HUES48 (cell line): ENCODE results near the gene MYBPHL.

Experiments
- H3K27ac ChIP-seq: one replicate; pipeline ENCODE4 v1.7.0; 2013; ENCODE audit warnings: low read depth, low read length, inconsistent platforms
- H3K27me3 ChIP-seq: 2 replicates; pipeline ENCODE4 v1.6.1; 2013; ENCODE audit warnings: mild to moderate bottlenecking, low read length; ENCODE audit not compliant: control insufficient read depth, insufficient read depth
- H3K36me3 ChIP-seq: 2 replicates; pipeline ENCODE4 v1.6.1; 2013; ENCODE audit warnings: low read length; ENCODE audit not compliant: control insufficient read depth, insufficient read depth
- H3K4me1 ChIP-seq: 2 replicates; pipeline ENCODE4 v1.6.1; 2013; ENCODE audit warnings: mild to moderate bottlenecking, low read length; ENCODE audit not compliant: control insufficient read depth, insufficient read depth
- H3K4me3 ChIP-seq: 2 replicates; pipeline ENCODE4 v1.5.1; 2013; ENCODE audit warnings: mild to moderate bottlenecking, low read depth, low read length
- H3K9ac ChIP-seq: 2 replicates; pipeline ENCODE4 v1.6.1; 2013; ENCODE audit warnings: mild to moderate bottlenecking, low read depth, low read length, moderate library complexity
- H3K9me3 ChIP-seq: 2 replicates; pipeline ENCODE4 v1.6.1; 2013; ENCODE audit warnings: low read length; ENCODE audit not compliant: control insufficient read depth, insufficient read depth

MYBPHL gene

DNA sequence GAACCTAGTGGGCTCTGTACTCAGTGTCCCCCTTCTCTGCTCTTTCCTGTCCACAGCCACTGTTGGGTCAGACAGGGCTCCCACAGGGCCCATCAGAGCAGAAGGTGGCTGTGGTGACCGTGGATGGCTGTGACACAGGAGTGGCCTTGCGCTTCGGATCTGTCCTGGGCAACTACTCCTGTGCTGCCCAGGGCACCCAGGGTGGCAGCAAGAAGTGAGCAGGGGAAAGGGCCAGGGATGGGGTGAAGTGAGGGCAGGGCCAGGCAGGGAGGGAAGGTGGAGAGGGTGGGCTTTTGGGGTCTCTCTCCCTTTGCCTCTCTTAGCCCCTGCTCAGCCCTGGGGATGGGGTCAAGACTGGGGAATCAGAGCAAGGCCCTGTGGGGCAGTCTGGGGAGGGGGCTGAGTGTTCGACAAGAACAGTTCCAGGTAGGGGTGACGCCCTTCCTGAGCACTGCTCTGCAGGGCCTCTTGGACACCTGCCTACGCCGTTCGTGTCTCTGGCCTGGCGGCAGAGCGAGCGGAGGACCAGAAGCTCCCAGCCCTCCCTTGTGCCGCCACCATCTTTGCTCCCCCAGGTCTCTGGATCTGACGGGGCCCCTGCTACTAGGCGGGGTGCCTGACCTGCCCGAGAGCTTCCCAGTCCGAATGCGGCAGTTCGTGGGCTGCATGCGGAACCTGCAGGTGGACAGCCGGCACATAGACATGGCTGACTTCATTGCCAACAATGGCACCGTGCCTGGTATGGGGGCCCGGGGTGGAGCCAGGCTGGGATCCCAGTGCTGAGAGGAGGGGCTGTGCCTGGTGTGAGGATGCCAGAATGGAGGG is 44.4 kb downstream of the MYBPHL start:
- Histone ChIP-seq H3K9me3 (no peaks in the 10 kb centered on the region), H3K4me3 (no peak overlapping the region), H3K36me3 (peaks cover 44% of the 10 kb centered on the region), H3K9ac (no peak overlapping the region), H3K27ac (no peak overlapping the region), H3K4me1 (peaks cover 7% of the 10 kb centered on the region), H3K27me3 (no peaks in the 10 kb centered on the region)

DNA sequence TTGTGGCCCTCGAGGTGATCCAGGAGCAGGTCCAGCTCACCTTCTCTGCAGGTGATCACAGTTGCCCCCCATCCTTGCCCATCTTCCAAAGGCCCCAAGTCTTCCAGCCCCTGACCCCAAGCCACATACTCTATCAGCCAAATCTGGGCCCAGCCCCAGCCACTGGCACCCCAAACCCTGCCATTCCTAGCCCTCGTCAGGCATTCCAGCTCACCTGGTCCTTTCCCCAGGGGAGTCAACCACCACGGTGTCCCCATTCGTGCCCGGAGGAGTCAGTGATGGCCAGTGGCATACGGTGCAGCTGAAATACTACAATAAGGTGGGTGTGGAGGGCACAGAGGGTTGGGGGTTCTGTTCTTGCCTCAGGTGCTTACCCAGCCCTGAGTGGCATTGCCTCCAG is 45.2 kb downstream of the MYBPHL start:
- Histone ChIP-seq H3K4me1 (peaks cover 7% of the 10 kb centered on the region), H3K36me3 (peaks cover 39% of the 10 kb centered on the region), H3K27ac (no peak overlapping the region), H3K4me3 (no peak overlapping the region), H3K27me3 (no peaks in the 10 kb centered on the region), H3K9me3 (no peaks in the 10 kb centered on the region), H3K9ac (no peak overlapping the region)

GRCh38 chr1:109261006-109261405 is 45.8 kb downstream of the MYBPHL start:
- Histone ChIP-seq H3K27ac (no peak overlapping the region), H3K4me1 (peaks cover 7% of the 10 kb centered on the region), H3K36me3 (peaks cover 36% of the 10 kb centered on the region), H3K4me3 (no peak overlapping the region), H3K9ac (no peak overlapping the region), H3K9me3 (no peaks in the 10 kb centered on the region), H3K27me3 (no peaks in the 10 kb centered on the region)

DNA sequence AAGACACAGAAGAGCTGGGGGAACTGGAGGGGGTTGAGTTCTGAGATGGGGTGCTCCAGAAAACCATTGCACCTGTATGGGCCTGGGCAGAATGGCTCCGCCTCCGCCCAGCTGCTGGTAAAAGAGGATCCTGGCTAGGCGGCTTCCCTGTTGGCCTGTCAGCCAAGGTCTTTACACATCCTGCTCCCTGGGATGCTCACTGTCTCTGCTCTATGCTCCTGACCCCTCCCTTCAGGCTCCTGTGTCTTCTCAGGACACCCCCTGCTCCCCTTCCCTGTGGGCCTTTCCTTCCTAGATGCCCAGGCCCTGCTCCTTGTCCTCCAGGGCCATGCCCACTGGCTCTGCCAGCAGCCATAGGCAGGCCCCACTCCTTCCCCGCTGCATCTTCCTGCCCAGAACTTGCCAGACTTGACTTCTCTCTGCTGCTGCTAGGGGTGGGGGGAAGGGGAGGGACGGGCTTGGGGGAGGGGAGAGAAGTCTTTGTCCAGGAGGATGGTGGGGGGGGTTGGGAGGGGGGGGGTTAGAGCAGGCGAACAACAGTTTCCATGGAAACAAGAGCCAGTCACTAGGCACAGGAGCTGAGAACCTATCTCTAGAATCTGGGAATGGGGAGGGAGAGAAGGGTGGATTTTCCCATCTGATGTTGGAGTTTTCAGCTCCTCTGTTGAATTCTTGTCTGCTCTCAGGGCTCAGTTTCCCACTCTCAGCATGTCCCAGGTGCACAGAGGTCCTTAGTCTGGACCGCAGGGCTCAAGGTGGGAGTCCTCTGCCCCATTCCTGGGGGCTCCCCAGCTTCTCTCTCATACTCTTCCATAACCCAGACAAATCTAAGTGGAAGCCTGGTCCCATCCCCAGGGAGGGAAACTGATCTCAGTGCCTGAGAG is 46.9 kb downstream of the MYBPHL start:
- H3K4me3 ChIP-seq, result no peak overlapping the region
- no peak overlapping the region for H3K9ac ChIP-seq
- H3K27ac ChIP-seq, result peak overlapping the region; percentile 39
- no peaks in the 10 kb centered on the region for H3K27me3 ChIP-seq
- peaks cover 15% of the 10 kb centered on the region for H3K4me1 ChIP-seq
- no peaks in the 10 kb centered on the region for H3K9me3 ChIP-seq
- peaks cover 25% of the 10 kb centered on the region for H3K36me3 ChIP-seq

GRCh38 chr1:109258481-109259466 is 48.0 kb downstream of the MYBPHL start:
- Histone ChIP-seq H3K4me1 (peaks cover 25% of the 10 kb centered on the region), H3K36me3 (peaks cover 18% of the 10 kb centered on the region), H3K27me3 (no peaks in the 10 kb centered on the region), H3K4me3 (no peak overlapping the region), H3K9ac (no peak overlapping the region), H3K9me3 (no peaks in the 10 kb centered on the region), H3K27ac (no peak overlapping the region)

DNA sequence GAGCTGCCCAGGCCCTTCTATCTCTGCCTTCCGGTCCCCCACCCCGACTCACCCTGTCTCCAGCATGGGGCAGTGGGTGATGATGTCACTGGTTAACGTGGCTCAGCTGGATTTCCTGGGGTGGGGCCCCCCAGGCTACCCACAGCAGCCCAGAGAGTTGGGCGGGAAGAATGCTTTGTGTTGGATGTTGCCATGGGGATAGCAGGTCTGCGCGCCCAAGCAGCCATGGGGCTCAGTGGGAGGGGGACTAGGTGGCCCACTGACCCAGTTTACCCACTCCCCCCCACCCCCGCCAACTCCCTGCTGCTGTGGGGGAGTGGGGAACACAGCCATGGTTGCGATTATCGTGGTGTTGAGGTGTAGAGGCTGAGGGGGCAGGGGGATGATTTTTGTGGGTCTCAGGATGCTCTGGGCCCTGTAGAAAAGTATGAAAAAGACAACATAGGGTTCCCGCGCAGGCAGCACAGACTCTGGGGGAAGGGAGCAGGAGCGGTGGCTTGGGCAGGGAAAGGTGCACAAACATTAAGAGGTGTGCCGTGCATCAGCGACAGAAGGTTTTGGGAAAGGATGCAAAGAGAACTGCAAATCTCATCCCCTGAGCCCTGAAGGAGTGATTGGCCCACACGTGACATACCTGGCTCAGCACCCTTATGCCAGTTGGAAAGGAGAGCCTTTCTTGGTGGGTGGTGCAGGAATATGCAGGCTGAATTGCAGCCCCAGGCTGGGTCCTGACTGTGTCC is 49.0 kb downstream of the MYBPHL start:
- Histone ChIP-seq H3K4me1 (peaks cover 25% of the 10 kb centered on the region), H3K27me3 (no peaks in the 10 kb centered on the region)

GRCh38 chr1:109256971-109257681 is 49.7 kb downstream of the MYBPHL start:
- Histone ChIP-seq H3K27ac (no peak overlapping the region), H3K27me3 (no peaks in the 10 kb centered on the region), H3K9me3 (no peaks in the 10 kb centered on the region), H3K9ac (no peak overlapping the region), H3K4me3 (no peak overlapping the region), H3K36me3 (peaks cover 23% of the 10 kb centered on the region), H3K4me1 (peaks cover 25% of the 10 kb centered on the region)

More for the DNA sequence above, 49.0 kb downstream of the MYBPHL start:
- no peak overlapping the region for H3K4me3 ChIP-seq
- H3K36me3 ChIP-seq, result peaks cover 18% of the 10 kb centered on the region
- H3K9ac ChIP-seq, result no peak overlapping the region
- H3K27ac ChIP-seq, result no peak overlapping the region
- no peaks in the 10 kb centered on the region for H3K9me3 ChIP-seq

DNA sequence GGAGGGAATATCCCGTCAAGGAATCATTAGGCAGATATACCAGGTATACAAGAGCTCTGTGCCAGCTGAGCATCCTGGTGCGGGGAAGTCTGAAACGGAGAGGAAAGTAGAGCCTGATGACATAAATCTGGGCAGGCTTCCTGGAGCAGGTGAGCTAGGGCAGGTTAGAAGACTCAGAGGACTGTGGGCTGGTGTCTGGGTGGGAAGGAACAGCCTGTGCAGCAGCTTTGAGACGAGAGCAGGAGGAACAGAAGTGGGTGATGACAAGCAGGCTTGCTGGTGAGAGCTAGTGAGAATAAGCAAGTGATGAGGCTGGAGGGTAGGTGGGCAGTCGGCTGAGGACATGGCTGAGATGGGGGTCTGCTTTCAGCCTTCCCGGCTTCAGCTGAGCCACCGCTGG is 50.7 kb downstream of the MYBPHL start:
- Histone ChIP-seq H3K9ac (no peak overlapping the region), H3K27ac (no peak overlapping the region), H3K27me3 (no peaks in the 10 kb centered on the region), H3K9me3 (no peaks in the 10 kb centered on the region), H3K36me3 (peaks cover 24% of the 10 kb centered on the region), H3K4me3 (no peak overlapping the region), H3K4me1 (peaks cover 25% of the 10 kb centered on the region)

DNA sequence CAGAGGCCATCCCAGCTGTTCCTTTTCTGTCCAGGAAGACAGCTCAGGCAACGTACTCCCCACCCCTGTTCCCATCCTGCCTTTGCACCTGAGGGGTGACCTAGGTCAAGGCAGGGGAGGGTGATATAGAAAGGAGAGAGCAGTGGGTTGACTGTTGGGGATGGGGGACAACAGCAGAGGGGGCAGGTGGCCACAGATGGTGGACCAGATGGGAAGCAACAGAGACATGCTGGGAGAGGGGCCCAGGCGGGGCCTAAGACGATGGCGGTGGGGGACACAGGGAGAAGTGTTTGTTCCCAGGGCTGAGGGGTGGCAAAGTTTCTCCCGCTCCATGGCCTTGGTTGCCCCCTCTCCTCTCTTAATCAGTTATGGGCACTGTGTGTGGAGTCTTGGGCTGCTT is 51.1 kb downstream of the MYBPHL start:
- Histone ChIP-seq H3K36me3 (peaks cover 21% of the 10 kb centered on the region; the same call in 1 of the 2 replicates), H3K27ac (peak overlapping the region; percentile 26), H3K27me3 (peaks cover 3% of the 10 kb centered on the region; the same call in 1 of the 2 replicates), H3K4me3 (no peak overlapping the region), H3K4me1 (peaks cover 25% of the 10 kb centered on the region), H3K9me3 (no peaks in the 10 kb centered on the region), H3K9ac (no peak overlapping the region)
